HepG2 (cell line): ENCODE data around the gene COQ7. TPM values are rescaled to one million over a fixed set of nuclear protein-coding genes. Genes with fewer than 3 reads are reported as not detected.
A peak's percentile ranks its signal among the peaks of the same experiment; 100 is the strongest.

Experiments
- ATAC-seq: fragments of 200-7000 bp; cut with Tn5 transposase; 3 replicates; pipeline ENCODE4 v1.9.1; 2020; ENCODE audit warnings: mild to moderate bottlenecking, moderate library complexity
- BruUV-seq: library from RNA; stranded (reverse); fragments of 400-500 nt; replicated peaks from 2 replicates; lab custom pipeline; 2021; lab: Mats Ljungman, UMichigan
- CTCF ChIA-PET: fragments of 300-600 bp; formaldehyde crosslinking; extraction: SDS; loops from one replicate; lab custom pipeline; 2021; ENCODE audit warnings: low total read pairs, inconsistent platforms, low intra/inter-chr PET ratio; lab: Yijun Ruan, JAX
- POLR2A ChIA-PET: fragments of 350-600 bp; sonication (Branson Sonifier 250); formaldehyde crosslinking; loops from one replicate; lab custom pipeline; 2020; ENCODE audit warnings: antibody characterized with exemption, inconsistent platforms; lab: Yijun Ruan, JAX
- DNase-seq: peaks from one replicate; pipeline ENCODE4 v3.0.0-alpha.2; 2015; ENCODE audit warnings: low spot score
- FAIRE-seq: peaks from 3 replicates; lab custom pipeline; 2011; peaks lifted over from hg19 to GRCh38; lab: Jason Lieb, UNC
- H2AFZ ChIP-seq: one replicate; pipeline ENCODE4 v1.6.1; 2011; ENCODE audit warnings: low read length, inconsistent platforms
- H3K27ac ChIP-seq: fragments of 300-600 bp; 3 replicates; pipeline ENCODE4 v1.8.0; 2011; ENCODE audit warnings: mixed run types, mild to moderate bottlenecking, mixed read lengths, low read length, inconsistent platforms; ENCODE audit not compliant: insufficient read depth; ENCODE audit errors: extremely low read length
- H3K27me3 ChIP-seq, 2 experiments: fragments of 200-600 bp in 1 of 2; 2 replicates in 1 of 2; 3 replicates in 1 of 2; pipeline versions ENCODE4 v1.6.0 to v1.8.0; 2011; ENCODE audit warnings: low read length in 2 of 2, mild to moderate bottlenecking in 2 of 2, moderate library complexity in 2 of 2, inconsistent platforms in 1 of 2; ENCODE audit not compliant: insufficient read depth in 2 of 2, control insufficient read depth in 1 of 2
- H3K36me3 ChIP-seq, 2 experiments: fragments of 200-600 bp in 1 of 2; replicated peaks in 1 of 2; 2 replicates in 1 of 2; 3 replicates in 1 of 2; pipeline versions ENCODE4 v1.5.1 to v1.8.0; 2011; ENCODE audit warnings: low read length in 2 of 2, inconsistent platforms in 1 of 2; ENCODE audit not compliant: insufficient read depth in 2 of 2, control insufficient read depth in 1 of 2
- H3K4me1 ChIP-seq: 2 replicates; pipeline ENCODE4 v1.5.1; 2012; ENCODE audit warnings: low read length, inconsistent platforms; ENCODE audit not compliant: insufficient read depth
- H3K4me2 ChIP-seq: 2 replicates; pipeline ENCODE4 v1.6.0; 2011; ENCODE audit warnings: low read depth, low read length, inconsistent platforms
- H3K4me3 ChIP-seq, 3 experiments: fragments of 200-600 bp in 1 of 3; sonication (generic), shearing (Covaris generic) in 1 of 3; replicated peaks in 1 of 3; 2 replicates each; pipeline ENCODE4 v1.5.1; 2011 to 2016; ENCODE audit warnings: low read length in 3 of 3, inconsistent platforms in 2 of 3, low read depth in 2 of 3, mild to moderate bottlenecking in 2 of 3, control low read depth in 1 of 3, mixed read lengths in 1 of 3; ENCODE audit not compliant: insufficient read depth in 1 of 3
- H3K79me2 ChIP-seq: one replicate; pipeline ENCODE4 v1.6.1; 2011; ENCODE audit warnings: low read length, inconsistent platforms; ENCODE audit not compliant: insufficient read depth
- H3K9ac ChIP-seq: 2 replicates; pipeline ENCODE4 v1.6.0; 2011; ENCODE audit warnings: mild to moderate bottlenecking, low read depth, low read length, inconsistent platforms; ENCODE audit not compliant: insufficient read depth
- H3K9me3 ChIP-seq: 2 replicates; pipeline ENCODE4 v1.5.1; 2012; ENCODE audit warnings: mild to moderate bottlenecking, low read length
- H4K20me1 ChIP-seq: 2 replicates; pipeline ENCODE4 v1.6.0; 2011; ENCODE audit warnings: inconsistent platforms, mild to moderate bottlenecking, low read length, moderate library complexity; ENCODE audit not compliant: insufficient read depth
- ATF4 ChIP-seq, 2 experiments: fragments of 450-650 bp in 1 of 2; sonication (generic) in 1 of 2; formaldehyde crosslinking; IDR thresholded peaks; 2 replicates each; pipeline versions ENCODE4 v1.5.0 to v1.8.0; 2020 to 2022; ENCODE audit warnings: mild to moderate bottlenecking in 1 of 2, missing genetic modification reagents in 1 of 2
- CHCHD3 ChIP-seq: sonication (generic); formaldehyde crosslinking; IDR thresholded peaks from 2 replicates; pipeline ENCODE4 v1.8.0; 2022; ENCODE audit warnings: mild to moderate bottlenecking, missing genetic modification reagents, moderate library complexity
- CHD2 ChIP-seq: IDR thresholded peaks from 2 replicates; pipeline ENCODE4 v1.6.1; 2011; ENCODE audit warnings: low read depth, low read length, improper control_type of control experiment
- KLF9 ChIP-seq: IDR thresholded peaks from 2 replicates; pipeline ENCODE4 v1.6.1; 2016; ENCODE audit warnings: low read depth
- SMAD3 ChIP-seq: sonication (generic); formaldehyde crosslinking; IDR thresholded peaks from 2 replicates; pipeline ENCODE4 v1.4.0; 2020; ENCODE audit warnings: missing genetic modification reagents
- ZBTB20 ChIP-seq: sonication (generic); formaldehyde crosslinking; IDR thresholded peaks from 2 replicates; pipeline ENCODE4 v1.8.1; 2023; ENCODE audit warnings: missing genetic modification reagents, low read depth, mild to moderate bottlenecking, borderline replicate concordance
- ZBTB3 ChIP-seq: sonication (generic); formaldehyde crosslinking; IDR thresholded peaks from 2 replicates; pipeline ENCODE4 v1.4.0; 2020; ENCODE audit warnings: low read depth, mild to moderate bottlenecking, moderate library complexity, missing genetic modification reagents, borderline replicate concordance
- ZFP1 ChIP-seq: IDR thresholded peaks from 2 replicates; pipeline ENCODE4 v1.6.1; 2016
- ZFP90 ChIP-seq: sonication (generic); formaldehyde crosslinking; IDR thresholded peaks from 2 replicates; pipeline ENCODE4 v1.8.0; 2022; ENCODE audit warnings: missing genetic modification reagents, mild to moderate bottlenecking, inconsistent platforms, borderline replicate concordance
- ZNF124 ChIP-seq: sonication (generic); formaldehyde crosslinking; IDR thresholded peaks from 2 replicates; pipeline ENCODE4 v1.4.0; 2020; ENCODE audit warnings: missing genetic modification reagents
- ZNF382 ChIP-seq: sonication (generic); formaldehyde crosslinking; IDR thresholded peaks from 2 replicates; pipeline ENCODE4 v1.5.0; 2020; ENCODE audit warnings: missing genetic modification reagents, mild to moderate bottlenecking, borderline replicate concordance
- ZNF558 ChIP-seq: sonication (generic); formaldehyde crosslinking; IDR thresholded peaks from 2 replicates; pipeline ENCODE4 v1.9.0; 2022; ENCODE audit warnings: mild to moderate bottlenecking, missing genetic modification reagents, borderline replicate concordance
- ZNF691 ChIP-seq: sonication (generic); formaldehyde crosslinking; IDR thresholded peaks from 2 replicates; pipeline ENCODE4 v1.4.0; 2020; ENCODE audit warnings: missing genetic modification reagents, low read depth, mild to moderate bottlenecking, borderline replicate concordance
- ZNF720 ChIP-seq: sonication (generic); formaldehyde crosslinking; IDR thresholded peaks from 2 replicates; pipeline ENCODE4 v1.4.0; 2020; ENCODE audit warnings: missing genetic modification reagents
- WGBS: methylation state at CpG from one replicate; pipeline ENCODE4 v1.1.6; 2017; ENCODE audit warnings: low lambda C conversion rate; 5-methylcytosine and 5-hydroxymethylcytosine counted together
- in situ Hi-C: cut with HindIII; loops from 2 replicates; pipeline ENCODE4 v1.10.0; 2017; ENCODE audit warnings: low pct_unique_long_range_greater_than_20kb; ENCODE audit not compliant: extremely low pct_ligation_motif_present
- intact Hi-C: fragments of 100-400 bp; cut with micrococcal nuclease; formaldehyde crosslinking; loops from one replicate; pipeline ENCODE4 v1.10.0; 2022; ENCODE audit not compliant: unreplicated experiment
- polyA plus RNA-seq, 8 experiments: library from polyadenylated mRNA; depleted of rRNA in 3 of 8; stranded (reverse) in 7 of 8; unstranded in 1 of 8; fragments of >200 nt; fragmentation: Illumina TruSeq in 4 of 8; extraction: Trizol in 4 of 8; gene quantifications; 2 replicates each; pipeline versions ENCODE4 v1.2.1 to v1.2.3, GENCODE V29; 2011 to 2016; ENCODE audit warnings: low read depth in 4 of 8, missing spikeins in 1 of 8, mixed read lengths in 1 of 8; ENCODE audit not compliant: insufficient read depth in 1 of 8
- total RNA-seq, 5 experiments: library from RNA; depleted of rRNA; stranded (reverse); fragments of >200 nt; fragmentation: Illumina TruSeq; extraction: Trizol; gene quantifications; 2 replicates each; pipeline ENCODE4 v1.2.3, GENCODE V29; 2016; ENCODE audit warnings: low read depth in 1 of 5

The COQ7 gene
- total and polyA plus RNA-seq, 2 of the 13 experiments (the other 11 are each of a cell fraction or from before 2014, with no cell fraction given), result 20.1 to 45.7 TPM

GRCh38 chr16:19071811-19072777 is 4.7 kb downstream of the COQ7 start:
- CTCF ChIA-PET, result interaction anchor here (1.2 to 6.5 kb wide), 2 partner anchors 91 to 103 kb away, joined by 9 to 172 read pairs; partner anchors contain the start of gene TMC7
- FAIRE-seq (peak; percentile 82), ATAC-seq (peak; percentile 67)
- TF ChIP-seq ZNF720 (CRISPR knock-in tag) (0 out of 2 replicates have a peak, but pooled peaks have one; percentile 48), ZFP1 (CRISPR knock-in tag) (no peak), ZNF124 (CRISPR knock-in tag) (peak; percentile 77; the same call in 1 of the 2 replicates), ZNF558 (CRISPR knock-in tag) (no peak), ZFP90 (CRISPR knock-in tag) (0 out of 2 replicates have a peak, but pooled peaks have one; percentile 69), ZBTB3 (CRISPR knock-in tag) (no peak), CHD2 (no peak), KLF9 (no peak), ZNF382 (CRISPR knock-in tag) (no peak), CHCHD3 (CRISPR knock-in tag) (no peak), ZNF691 (CRISPR knock-in tag) (0 out of 2 replicates have a peak, but pooled peaks have one; percentile 53), ZBTB20 (CRISPR knock-in tag) (no peak), SMAD3 (0 out of 2 replicates have a peak, but pooled peaks have one; percentile 58), ATF4 (CRISPR knock-in tag; IDR thresholded peaks at IDR 0.05) (no peak)

More at GRCh38 chr16:19071811-19072777, 4.7 kb downstream of the COQ7 start:
- DNase-seq, result peak; percentile 75
- POLR2A ChIA-PET, result interaction anchor here (2.5 kb wide), 1 partner anchor 89 kb away, joined by 10 read pairs; the partner anchor contains the start of gene TMC7
- Histone ChIP-seq H2AFZ (no peak overlapping the region), H4K20me1 (no peaks in the 10 kb centered on the region), H3K4me3 (no peak overlapping the region), H3K27me3 (no peaks in the 10 kb centered on the region; a peak in 1 of 5 replicates), H3K27ac (no peak overlapping the region), H3K4me1 (peaks cover 18% of the 10 kb centered on the region), H3K4me2 (no peak overlapping the region), H3K79me2 (peaks cover 11% of the 10 kb centered on the region), H3K9me3 (no peaks in the 10 kb centered on the region), H3K9ac (no peak overlapping the region), H3K36me3 (peaks cover 20 to 34% of the 10 kb centered on the region in 2 experiments)
- BruUV-seq, result no TSS peak
- 72% methylated on average over 21 of the region's 21 CpGs for WGBS
- in situ Hi-C loops (loop anchor here (5.0 kb wide), 1 partner anchor 90 kb away; the partner anchor contains the start of gene TMC7), intact Hi-C loops (loop anchor here (1.0 kb wide), 1 partner anchor 89 kb away; the partner anchor contains the start of gene TMC7)
